HL-60 (cell line): ENCODE data around the gene SLC5A1.

Source experiments
- CTCF ChIP-seq: IDR thresholded peaks from one replicate; pipeline ENCODE4 v1.5.1; 2011; ENCODE audit warnings: low read length, control low read depth, inconsistent platforms; ENCODE audit not compliant: insufficient read depth
- TF ChIP-seq, protein P1 (sequence below): IDR thresholded peaks from 2 replicates; pipeline ENCODE4 v1.6.1; 2012; ENCODE audit warnings: low read depth; ENCODE audit not compliant: insufficient replicate concordance

- no peak for TF ChIP-seq CTCF
- TF ChIP-seq, protein P1, sequence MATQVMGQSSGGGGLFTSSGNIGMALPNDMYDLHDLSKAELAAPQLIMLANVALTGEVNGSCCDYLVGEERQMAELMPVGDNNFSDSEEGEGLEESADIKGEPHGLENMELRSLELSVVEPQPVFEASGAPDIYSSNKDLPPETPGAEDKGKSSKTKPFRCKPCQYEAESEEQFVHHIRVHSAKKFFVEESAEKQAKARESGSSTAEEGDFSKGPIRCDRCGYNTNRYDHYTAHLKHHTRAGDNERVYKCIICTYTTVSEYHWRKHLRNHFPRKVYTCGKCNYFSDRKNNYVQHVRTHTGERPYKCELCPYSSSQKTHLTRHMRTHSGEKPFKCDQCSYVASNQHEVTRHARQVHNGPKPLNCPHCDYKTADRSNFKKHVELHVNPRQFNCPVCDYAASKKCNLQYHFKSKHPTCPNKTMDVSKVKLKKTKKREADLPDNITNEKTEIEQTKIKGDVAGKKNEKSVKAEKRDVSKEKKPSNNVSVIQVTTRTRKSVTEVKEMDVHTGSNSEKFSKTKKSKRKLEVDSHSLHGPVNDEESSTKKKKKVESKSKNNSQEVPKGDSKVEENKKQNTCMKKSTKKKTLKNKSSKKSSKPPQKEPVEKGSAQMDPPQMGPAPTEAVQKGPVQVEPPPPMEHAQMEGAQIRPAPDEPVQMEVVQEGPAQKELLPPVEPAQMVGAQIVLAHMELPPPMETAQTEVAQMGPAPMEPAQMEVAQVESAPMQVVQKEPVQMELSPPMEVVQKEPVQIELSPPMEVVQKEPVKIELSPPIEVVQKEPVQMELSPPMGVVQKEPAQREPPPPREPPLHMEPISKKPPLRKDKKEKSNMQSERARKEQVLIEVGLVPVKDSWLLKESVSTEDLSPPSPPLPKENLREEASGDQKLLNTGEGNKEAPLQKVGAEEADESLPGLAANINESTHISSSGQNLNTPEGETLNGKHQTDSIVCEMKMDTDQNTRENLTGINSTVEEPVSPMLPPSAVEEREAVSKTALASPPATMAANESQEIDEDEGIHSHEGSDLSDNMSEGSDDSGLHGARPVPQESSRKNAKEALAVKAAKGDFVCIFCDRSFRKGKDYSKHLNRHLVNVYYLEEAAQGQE, result no peak
Observed at GRCh38 chr22:32144496-32145274, 101.6 kb downstream of the SLC5A1 start.
